HG02642 (cell line): ENCODE measurements around the gene PDZRN3.

Experiments
- ATAC-seq: cut with Tn5 transposase; IDR thresholded peaks from one replicate; pipeline ENCODE4 v1.9.1; 2021; ENCODE audit warnings: mild to moderate bottlenecking; ENCODE audit not compliant: unreplicated experiment, poor library complexity

Gene PDZRN3

GRCh38 chr3:73364517-73364916, 260.2 kb downstream of the PDZRN3 start:
- ATAC-seq = no peak

- ATAC-seq = no peak
Observed at GRCh38 chr3:73363093-73363492, 261.6 kb downstream of the PDZRN3 start.

GRCh38 chr3:73361591-73361990, 263.1 kb downstream of the PDZRN3 start:
- ATAC-seq = no peak

- ATAC-seq = no peak
Observed at GRCh38 chr3:73353649-73354217, 271.0 kb downstream of the PDZRN3 start.

GRCh38 chr3:73352841-73353645, 271.7 kb downstream of the PDZRN3 start:
- no peak for ATAC-seq

- no peak for ATAC-seq
Observed at GRCh38 chr3:73351423-73352071, 273.2 kb downstream of the PDZRN3 start.

- no peak for ATAC-seq
Observed at GRCh38 chr3:73350996-73351395, 273.7 kb downstream of the PDZRN3 start.

- ATAC-seq = no peak
Observed at GRCh38 chr3:73349657-73350056, 275.1 kb downstream of the PDZRN3 start.

GRCh38 chr3:73342077-73342476, 282.7 kb downstream of the PDZRN3 start:
- no peak for ATAC-seq

- no peak for ATAC-seq
Observed at GRCh38 chr3:73341272-73341935, 283.3 kb downstream of the PDZRN3 start.

GRCh38 chr3:73332558-73332957, 292.2 kb downstream of the PDZRN3 start:
- no peak for ATAC-seq
